Gastrocnemius medialis (tissue), 4 donors: ENCODE data around the gene PTPRN2. TPM values are rescaled to one million over a fixed set of nuclear protein-coding genes. Genes with fewer than 3 reads are reported as not detected.

ENCODE experiments used
- ATAC-seq, 2 donors: fragments of 150-250 bp; one replicate each; pipeline ENCODE4 v1.9.1; 2016
- DNase-seq, 2 donors: peaks; one replicate each; pipeline ENCODE4 v3.0.0-alpha.2; 2019
- H3K27ac ChIP-seq, 4 donors: fragments of 200-600 bp; sonication (generic); 1 replicate in 1 of 4; 2 replicates in 3 of 4; pipeline ENCODE4 v1.5.1; 2016 to 2018; ENCODE audit warnings: mild to moderate bottlenecking in 2 of 4, moderate library complexity in 1 of 4
- H3K27me3 ChIP-seq, 3 donors: fragments of 200-600 bp; sonication (generic) in 2 of 3; 1 replicate in 1 of 3; 2 replicates in 2 of 3; pipeline versions ENCODE4 v1.5.1 to v1.6.0; 2016 to 2019; ENCODE audit warnings: mild to moderate bottlenecking in 1 of 3, moderate library complexity in 1 of 3
- H3K36me3 ChIP-seq, 2 donors: fragments of 200-600 bp; sonication (generic) in 1 of 2; one replicate each; pipeline ENCODE4 v1.5.1; 2017 to 2018
- H3K4me1 ChIP-seq, 2 donors: fragments of 200-600 bp; sonication (generic) in 1 of 2; one replicate each; pipeline ENCODE4 v1.5.1; 2016 to 2017; ENCODE audit warnings: mild to moderate bottlenecking in 2 of 2
- H3K4me3 ChIP-seq, 4 donors: fragments of 200-600 bp; sonication (generic) in 3 of 4; 1 replicate in 1 of 4; 2 replicates in 3 of 4; pipeline ENCODE4 v1.5.1; 2016 to 2019; ENCODE audit warnings: mild to moderate bottlenecking in 2 of 4
- H3K9me3 ChIP-seq, 3 donors: fragments of 200-600 bp; sonication (generic) in 2 of 3; 1 replicate in 1 of 3; 2 replicates in 2 of 3; pipeline ENCODE4 v1.5.1; 2016 to 2019
- CTCF ChIP-seq, 5 experiments: fragments of 450-650 bp in 3 of 5; fragments of 200-600 bp in 2 of 5; sonication (generic) in 2 of 5; IDR thresholded peaks in 4 of 5; conservative IDR thresholded peaks in 1 of 5; 1 replicate in 4 of 5; 2 replicates in 1 of 5; pipeline ENCODE4 v1.5.1; 2016 to 2019; ENCODE audit warnings: antibody characterized with exemption in 5 of 5, mild to moderate bottlenecking in 3 of 5, moderate library complexity in 3 of 5
- POLR2A ChIP-seq, 2 donors: fragments of 450-650 bp; IDR thresholded peaks; one replicate each; pipeline ENCODE4 v1.6.1; 2017; ENCODE audit warnings: antibody characterized with exemption in 2 of 2, mild to moderate bottlenecking in 2 of 2, moderate library complexity in 2 of 2
- in situ Hi-C, 4 donors: fragments of 200-750 bp; cut with MboI; loops; one replicate each; pipeline versions ENCODE4 v1.15.0 to v1.8.0; 2017; ENCODE audit warnings: low sequenced_read_pairs in 4 of 4
- intact Hi-C: fragments of 100-400 bp; cut with DNase I; formaldehyde crosslinking; loops from one replicate; pipeline ENCODE4 v1.15.1; 2023; ENCODE audit warnings: low total_unique reads
- total RNA-seq, 4 donors: library from RNA; depleted of rRNA; stranded (reverse); fragments of >200 nt; gene quantifications; one replicate each; pipeline versions ENCODE4 v1.1.0 to v1.2.3, GENCODE V29; 2016

PTPRN2 gene
- total RNA-seq, 4 donors from 2014 or later = 0.66 to 0.85 (median 0.81) TPM

GRCh38 chr7:157831143-157831905 lies 756.3 kb downstream of the PTPRN2 start:
- DNase-seq (no peak), ATAC-seq (no peak)
- Histone ChIP-seq H3K27ac (no peak overlapping the region), H3K4me3 (no peak overlapping the region), H3K9me3 (no peaks in the 10 kb centered on the region), H3K4me1 (no peaks in the 10 kb centered on the region), H3K36me3 (no peaks in the 10 kb centered on the region), H3K27me3 (no peaks in the 10 kb centered on the region)
- intact Hi-C loops (no loop called here), in situ Hi-C loops (no loop called here)
- TF ChIP-seq CTCF (IDR thresholded peaks at IDR 0.05 in 4 of 5, conservative IDR thresholded peaks at IDR 0.05 in 1 of 5) = no peak
- TF ChIP-seq POLR2A (IDR thresholded peaks at IDR 0.05) = no peak

GRCh38 chr7:157830331-157830730 lies 757.3 kb downstream of the PTPRN2 start:
- intact Hi-C loops (no loop called here), in situ Hi-C loops (no loop called here)
- no peaks in the 10 kb centered on the region for H3K36me3 ChIP-seq
- TF ChIP-seq CTCF (IDR thresholded peaks at IDR 0.05 in 4 of 5, conservative IDR thresholded peaks at IDR 0.05 in 1 of 5) (no peak), POLR2A (IDR thresholded peaks at IDR 0.05) (no peak)
- no peak overlapping the region for H3K4me3 ChIP-seq
- ATAC-seq = no peak
- DNase-seq = no peak
- H3K27me3 ChIP-seq = no peaks in the 10 kb centered on the region
- no peaks in the 10 kb centered on the region for H3K4me1 ChIP-seq
- H3K9me3 ChIP-seq = no peaks in the 10 kb centered on the region
- H3K27ac ChIP-seq = no peak overlapping the region

GRCh38 chr7:157829491-157829890 lies 758.1 kb downstream of the PTPRN2 start:
- no peak for ATAC-seq
- no peaks in the 10 kb centered on the region for H3K36me3 ChIP-seq
- TF ChIP-seq CTCF (IDR thresholded peaks at IDR 0.05 in 4 of 5, conservative IDR thresholded peaks at IDR 0.05 in 1 of 5) = no peak
- no peak for TF ChIP-seq POLR2A (IDR thresholded peaks at IDR 0.05)
- intact Hi-C loops (no loop called here), in situ Hi-C loops (no loop called here)
- no peaks in the 10 kb centered on the region for H3K9me3 ChIP-seq
- no peaks in the 10 kb centered on the region for H3K4me1 ChIP-seq
- DNase-seq = no peak
- H3K27ac ChIP-seq = no peak overlapping the region
- H3K27me3 ChIP-seq = no peaks in the 10 kb centered on the region
- no peak overlapping the region for H3K4me3 ChIP-seq

GRCh38 chr7:157828881-157829280 lies 758.7 kb downstream of the PTPRN2 start:
- intact Hi-C loops = no loop called here
- DNase-seq (no peak), ATAC-seq (no peak)
- Histone ChIP-seq H3K9me3 (no peaks in the 10 kb centered on the region), H3K4me1 (no peaks in the 10 kb centered on the region), H3K36me3 (no peaks in the 10 kb centered on the region), H3K27me3 (no peaks in the 10 kb centered on the region), H3K27ac (no peak overlapping the region), H3K4me3 (no peak overlapping the region)
- in situ Hi-C loops = no loop called here
- TF ChIP-seq CTCF (IDR thresholded peaks at IDR 0.05 in 4 of 5, conservative IDR thresholded peaks at IDR 0.05 in 1 of 5) (no peak), POLR2A (IDR thresholded peaks at IDR 0.05) (no peak)

- H3K27me3 ChIP-seq = no peaks in the 10 kb centered on the region
Measured at GRCh38 chr7:157828190-157828589, 759.4 kb downstream of the PTPRN2 start.

More at GRCh38 chr7:157828190-157828589, 759.4 kb downstream of the PTPRN2 start:
- intact Hi-C loops = no loop called here
- no peak overlapping the region for H3K27ac ChIP-seq
- in situ Hi-C loops = no loop called here
- TF ChIP-seq POLR2A (IDR thresholded peaks at IDR 0.05) (no peak), CTCF (IDR thresholded peaks at IDR 0.05 in 4 of 5, conservative IDR thresholded peaks at IDR 0.05 in 1 of 5) (no peak)
- H3K4me1 ChIP-seq = no peaks in the 10 kb centered on the region
- no peaks in the 10 kb centered on the region for H3K36me3 ChIP-seq
- H3K9me3 ChIP-seq = no peaks in the 10 kb centered on the region
- ATAC-seq (no peak), DNase-seq (no peak)
- H3K4me3 ChIP-seq = no peak overlapping the region
